Measurements from ENCODE around the gene PHB1.

Gene PHB1

GRCh38 chr17:49414622-49415350 lies at the start of gene PHB1:
TSS of gene PHB1 (minus strand) at chr17:49414882. CDS start at chr17:49413264, 1,618 bp downstream.
- DNase-seq: peak; percentile 97

GRCh38 chr17:49464049-49464448 lies 49.4 kb upstream of the PHB1 start:
- no peak for DNase-seq

GRCh38 chr17:49461580-49461979 lies 46.9 kb upstream of the PHB1 start:
- DNase-seq: no peak

- DNase-seq: no peak
These were observed 45.7 kb upstream of the PHB1 start for GRCh38 chr17:49460401-49460800.

GRCh38 chr17:49459401-49459984 lies 44.8 kb upstream of the PHB1 start:
- DNase-seq: no peak

GRCh38 chr17:49457564-49458535 lies 43.2 kb upstream of the PHB1 start:
- no peak for DNase-seq

- no peak for DNase-seq
These were observed 41.7 kb upstream of the PHB1 start for GRCh38 chr17:49456183-49456965.

- no peak for DNase-seq
These were observed 40.7 kb upstream of the PHB1 start for GRCh38 chr17:49455272-49455861.

- no peak for DNase-seq
These were observed 39.4 kb upstream of the PHB1 start for GRCh38 chr17:49454050-49454449.

- no peak for DNase-seq
These were observed 38.0 kb upstream of the PHB1 start for GRCh38 chr17:49452661-49453060.

GRCh38 chr17:49452201-49452600 lies 37.5 kb upstream of the PHB1 start:
- no peak for DNase-seq

- DNase-seq: no peak
These were observed 36.1 kb upstream of the PHB1 start for GRCh38 chr17:49450735-49451134.

- no peak for DNase-seq
These were observed 35.5 kb upstream of the PHB1 start for GRCh38 chr17:49450181-49450580.

GRCh38 chr17:49447628-49448302 lies 33.1 kb upstream of the PHB1 start:
- no peak for DNase-seq

- DNase-seq: no peak
These were observed 30.9 kb upstream of the PHB1 start for GRCh38 chr17:49445591-49445990.

GRCh38 chr17:49444384-49444783 lies 29.7 kb upstream of the PHB1 start:
- no peak for DNase-seq

- no peak for DNase-seq
These were observed 29.2 kb upstream of the PHB1 start for GRCh38 chr17:49443862-49444261.

- DNase-seq: no peak
These were observed 27.4 kb upstream of the PHB1 start for GRCh38 chr17:49442041-49442440.

- no peak for DNase-seq
These were observed 26.9 kb upstream of the PHB1 start for GRCh38 chr17:49441578-49441977.

GRCh38 chr17:49440581-49440980 lies 25.9 kb upstream of the PHB1 start:
- no peak for DNase-seq

GRCh38 chr17:49439673-49440571 lies 25.2 kb upstream of the PHB1 start:
- DNase-seq: no peak
